HG03060 (cell line): ENCODE data around the gene KIF5C.

Experiments
- ATAC-seq: cut with Tn5 transposase; IDR thresholded peaks from one replicate; pipeline ENCODE4 v1.9.1; 2021; ENCODE audit warnings: low read depth, moderate number of reproducible peaks; ENCODE audit not compliant: unreplicated experiment

KIF5C gene

GRCh38 chr2:148922776-148923475, 47.9 kb downstream of the KIF5C start:
- ATAC-seq = no peak

GRCh38 chr2:148924514-148925178, 49.6 kb downstream of the KIF5C start:
- no peak for ATAC-seq

GRCh38 chr2:148926291-148926961, 51.4 kb downstream of the KIF5C start:
- ATAC-seq = no peak

GRCh38 chr2:148926981-148927401, 52.0 kb downstream of the KIF5C start:
- ATAC-seq = no peak

- no peak for ATAC-seq
Measured at GRCh38 chr2:148928395-148928794, 53.4 kb downstream of the KIF5C start.

- ATAC-seq = no peak
Measured at GRCh38 chr2:148930046-148930775, 55.2 kb downstream of the KIF5C start.

- ATAC-seq = no peak
Measured at GRCh38 chr2:148932536-148932935, 57.5 kb downstream of the KIF5C start.

- ATAC-seq = no peak
Measured at GRCh38 chr2:148933456-148933855, 58.4 kb downstream of the KIF5C start.

GRCh38 chr2:148935791-148936190, 60.8 kb downstream of the KIF5C start:
- ATAC-seq = no peak

GRCh38 chr2:148936857-148937450, 61.9 kb downstream of the KIF5C start:
- ATAC-seq = no peak

GRCh38 chr2:148939271-148939670, 64.2 kb downstream of the KIF5C start:
- ATAC-seq = no peak

- no peak for ATAC-seq
Measured at GRCh38 chr2:148943097-148943496, 68.1 kb downstream of the KIF5C start.

- no peak for ATAC-seq
Measured at GRCh38 chr2:148944536-148944935, 69.5 kb downstream of the KIF5C start.

GRCh38 chr2:148947299-148947698, 72.3 kb downstream of the KIF5C start:
- no peak for ATAC-seq

- no peak for ATAC-seq
Measured at GRCh38 chr2:148948868-148949267, 73.8 kb downstream of the KIF5C start.

GRCh38 chr2:148949348-148949747, 74.3 kb downstream of the KIF5C start:
- ATAC-seq = no peak

- no peak for ATAC-seq
Measured at GRCh38 chr2:148952621-148953020, 77.6 kb downstream of the KIF5C start.

- ATAC-seq = no peak
Measured at GRCh38 chr2:148953426-148953825, 78.4 kb downstream of the KIF5C start.

- ATAC-seq = no peak
Measured at GRCh38 chr2:148954536-148954935, 79.5 kb downstream of the KIF5C start.

- no peak for ATAC-seq
Measured at GRCh38 chr2:148955798-148956197, 80.8 kb downstream of the KIF5C start.

GRCh38 chr2:148957023-148957422, 82.0 kb downstream of the KIF5C start:
- ATAC-seq = no peak
